Measurements from ENCODE around the gene DHRS2.
"Not testable (repeated sequence)": the region's sequence is repeated elsewhere in the genome, so short reads cannot be mapped to it uniquely, and the experiment has no call there.

Gene DHRS2

DNA sequence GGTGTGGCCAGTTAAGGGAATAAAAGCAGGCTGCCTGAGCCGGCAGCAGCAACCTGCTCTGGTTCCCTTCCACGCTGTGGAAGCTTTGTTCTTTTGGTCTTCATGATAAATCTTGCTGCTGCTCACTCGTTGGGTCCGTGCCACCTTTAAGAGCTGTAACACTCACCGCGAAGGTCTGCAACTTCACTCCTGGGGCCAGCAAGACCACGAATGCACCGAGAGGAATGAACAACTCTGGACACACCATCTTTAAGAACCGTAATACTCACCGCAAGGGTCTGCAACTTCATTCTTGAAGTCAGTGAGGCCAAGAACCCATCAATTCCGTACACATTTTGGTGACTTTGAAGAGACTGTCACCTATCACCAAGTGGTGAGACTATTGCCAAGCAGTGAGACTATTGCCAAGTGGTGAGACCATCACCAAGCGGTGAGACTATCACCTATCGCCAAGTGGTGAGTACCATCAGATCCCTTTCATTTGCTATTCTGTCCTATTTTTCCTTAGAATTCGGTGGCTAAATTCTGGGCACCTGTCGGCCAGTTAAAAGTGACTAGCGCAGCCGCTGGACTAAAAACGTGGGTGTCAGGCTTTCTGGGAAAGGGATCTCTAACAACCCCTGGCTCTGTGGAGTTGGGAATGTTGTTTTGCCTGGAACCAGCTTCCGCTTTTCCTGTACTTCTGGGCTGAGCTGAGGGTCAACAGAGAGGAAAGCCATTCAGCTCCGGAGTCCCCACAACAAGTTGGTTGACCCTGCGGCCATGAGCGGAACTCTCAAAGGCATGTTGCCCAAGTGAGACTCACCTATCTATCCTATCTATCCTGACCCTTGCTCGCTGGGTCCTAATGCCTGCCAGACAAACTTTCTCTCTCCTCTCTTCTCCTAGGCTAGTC lies at the start of gene DHRS2:
TSS of gene DHRS2 (plus strand) at position 48 of the 895 bp plus-strand sequence. CDS start 2,501 bp downstream, outside the sequence.
- DNase-seq = no peak

- DNase-seq = peak; percentile 89
These were observed 47.1 kb upstream of the DHRS2 start for GRCh38 chr14:23588884-23589598.

GRCh38 chr14:23589606-23590005 lies 46.6 kb upstream of the DHRS2 start:
- DNase-seq = no peak

- DNase-seq = no peak
These were observed 46.0 kb upstream of the DHRS2 start for GRCh38 chr14:23590198-23590597.

GRCh38 chr14:23594191-23594590 lies 42.0 kb upstream of the DHRS2 start:
- not testable (repeated sequence) for DNase-seq

DNA sequence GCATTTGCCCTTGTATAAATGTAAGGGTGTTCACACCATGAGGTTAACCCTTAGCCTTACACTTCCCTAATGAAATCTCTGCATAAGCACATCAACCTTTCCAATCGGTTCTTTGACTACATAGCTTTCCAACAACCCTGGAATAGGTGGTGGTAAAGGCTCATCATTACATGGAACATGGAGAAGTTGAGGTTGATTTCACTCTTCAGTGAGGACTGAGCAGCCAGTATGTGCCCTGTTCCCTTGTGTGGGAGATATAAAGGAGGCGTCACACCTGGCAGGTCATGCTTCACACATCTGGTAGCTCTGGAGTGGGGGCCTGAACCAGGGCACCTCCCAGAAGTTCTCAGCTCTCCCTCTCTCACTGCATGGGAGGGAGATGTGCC lies 35.8 kb upstream of the DHRS2 start:
- no peak for DNase-seq

DNA sequence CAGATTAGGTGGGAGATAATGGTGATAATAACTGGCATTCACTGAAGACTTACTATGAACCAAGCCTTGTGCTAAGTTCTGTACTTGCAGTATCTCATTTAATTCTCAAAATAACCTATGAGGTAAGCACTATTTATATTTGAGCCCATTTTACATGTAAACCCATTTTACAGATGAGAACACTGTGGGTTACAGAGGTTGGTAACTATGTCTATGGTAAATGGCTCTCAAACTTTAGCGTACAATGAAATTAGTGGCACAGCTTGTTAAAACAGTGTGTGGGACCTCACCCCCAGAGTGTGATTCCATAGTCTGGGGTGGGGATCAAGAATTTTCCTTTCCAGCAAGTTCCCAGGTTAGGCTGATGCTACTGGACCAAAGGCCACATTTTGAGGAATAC lies 35.4 kb upstream of the DHRS2 start:
- DNase-seq = no peak

DNA sequence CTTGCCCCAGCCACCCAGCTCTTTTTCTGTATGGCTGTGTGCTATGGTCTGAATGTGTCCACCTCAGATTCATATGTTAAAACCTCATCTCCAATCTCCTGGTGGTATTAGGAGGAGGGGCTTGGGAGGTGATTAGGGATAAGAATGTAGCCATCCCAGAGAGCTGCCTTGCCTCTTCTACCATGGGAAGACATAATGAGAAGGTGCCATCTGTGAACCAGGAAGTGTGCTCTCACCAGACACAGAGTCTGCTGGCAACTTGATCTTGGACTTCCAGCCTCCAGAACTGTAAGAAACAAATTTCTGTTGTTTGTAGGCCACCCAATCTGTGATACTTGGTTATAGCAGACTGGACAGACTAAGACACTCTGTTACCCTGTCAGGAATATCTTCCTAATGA lies 34.7 kb upstream of the DHRS2 start:
- no peak for DNase-seq

- no peak for DNase-seq
These were observed 34.4 kb upstream of the DHRS2 start for GRCh38 chr14:23601845-23602180.

DNA sequence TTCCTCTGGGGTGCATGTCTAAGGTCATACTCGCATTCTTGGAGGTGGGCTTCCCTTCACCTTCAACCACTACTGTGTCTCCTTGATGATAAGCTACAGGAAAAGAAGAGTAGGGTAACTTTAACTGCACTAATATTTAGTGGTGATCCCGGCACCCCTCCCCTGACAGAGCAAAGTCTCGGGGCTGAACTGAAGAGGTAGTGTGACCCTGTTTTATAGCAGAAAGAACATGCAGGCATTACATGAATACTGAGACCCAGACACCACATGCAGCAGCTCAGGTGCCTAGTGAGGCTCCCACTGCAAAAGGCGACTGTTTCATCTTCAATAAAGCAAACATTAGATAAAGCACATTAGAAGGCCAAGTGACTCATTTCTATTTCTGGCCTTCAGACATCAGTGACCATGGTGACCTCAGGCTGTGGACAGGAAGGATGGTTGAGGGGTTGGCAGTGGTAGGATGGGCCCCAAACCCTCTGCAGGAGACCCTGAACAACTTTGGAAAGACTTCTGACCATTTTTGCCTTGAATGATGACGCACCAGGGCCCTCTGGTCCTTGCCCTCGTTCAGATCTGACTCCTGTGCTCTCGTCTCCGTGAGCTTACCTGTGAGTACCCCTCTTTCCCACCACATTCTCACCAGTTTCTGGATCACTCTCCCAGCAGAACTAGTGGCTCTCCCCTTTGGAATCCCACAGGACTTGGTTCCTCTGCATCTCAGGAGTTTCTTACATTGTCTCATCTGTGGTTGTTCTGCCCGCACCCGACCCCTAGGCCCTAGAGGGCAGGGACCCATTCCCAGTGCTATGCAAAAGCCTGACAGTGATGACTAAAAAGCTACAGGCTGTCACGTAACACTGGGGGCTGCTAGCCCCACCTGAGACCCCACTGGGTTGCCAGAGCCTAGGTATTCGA lies 33.7 kb upstream of the DHRS2 start:
- no peak for DNase-seq

- DNase-seq = no peak
These were observed 33.1 kb upstream of the DHRS2 start for GRCh38 chr14:23603103-23603502.

DNA sequence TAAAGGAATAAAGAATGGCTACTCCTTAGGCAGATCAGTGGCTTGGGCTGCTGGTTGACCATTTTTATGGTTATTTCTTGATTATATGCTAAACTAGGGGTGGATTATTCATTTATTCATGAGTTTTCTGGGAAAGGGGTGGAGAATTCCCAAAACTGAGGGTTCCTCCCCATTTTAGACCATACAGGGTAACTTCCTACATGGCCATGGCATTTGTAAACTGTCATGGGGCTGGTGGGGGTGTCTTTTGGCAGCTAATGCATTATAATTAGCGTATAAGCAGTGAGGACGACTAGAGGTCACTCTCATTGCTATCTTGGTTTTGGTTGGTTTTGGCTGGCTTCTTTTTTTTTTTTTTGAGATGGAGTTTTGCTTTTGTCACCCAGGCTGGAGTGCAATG lies 32.0 kb upstream of the DHRS2 start:
- DNase-seq = no peak

DNA sequence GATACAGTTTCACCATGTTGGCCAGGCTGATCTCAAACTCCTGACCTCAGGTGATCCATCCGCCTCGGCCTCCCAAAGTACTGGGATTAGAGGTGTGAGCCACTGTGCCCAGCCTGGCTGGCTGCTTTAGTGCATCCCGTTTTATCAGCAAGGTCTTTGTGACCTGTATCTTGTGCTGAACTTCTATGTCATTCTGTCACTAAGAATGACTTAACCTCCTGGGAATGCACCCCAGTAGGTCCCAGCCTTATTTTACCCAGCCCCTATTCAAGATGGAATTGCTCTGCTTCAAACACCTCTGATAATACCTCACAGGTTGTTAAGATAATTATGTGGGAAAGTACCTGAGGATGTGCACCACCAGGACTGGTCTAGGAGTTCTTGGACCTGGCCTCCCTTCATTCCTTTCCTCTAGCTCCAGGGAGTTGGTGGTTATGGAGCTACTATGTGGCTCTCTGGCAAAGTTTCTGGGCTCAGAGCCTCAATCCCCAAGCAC lies 31.4 kb upstream of the DHRS2 start:
- no peak for DNase-seq

GRCh38 chr14:23605931-23606585 lies 30.1 kb upstream of the DHRS2 start:
- no peak for DNase-seq

- DNase-seq = no peak
These were observed 27.7 kb upstream of the DHRS2 start for GRCh38 chr14:23608454-23608853.

GRCh38 chr14:23609001-23609400 lies 27.2 kb upstream of the DHRS2 start:
- no peak for DNase-seq

DNA sequence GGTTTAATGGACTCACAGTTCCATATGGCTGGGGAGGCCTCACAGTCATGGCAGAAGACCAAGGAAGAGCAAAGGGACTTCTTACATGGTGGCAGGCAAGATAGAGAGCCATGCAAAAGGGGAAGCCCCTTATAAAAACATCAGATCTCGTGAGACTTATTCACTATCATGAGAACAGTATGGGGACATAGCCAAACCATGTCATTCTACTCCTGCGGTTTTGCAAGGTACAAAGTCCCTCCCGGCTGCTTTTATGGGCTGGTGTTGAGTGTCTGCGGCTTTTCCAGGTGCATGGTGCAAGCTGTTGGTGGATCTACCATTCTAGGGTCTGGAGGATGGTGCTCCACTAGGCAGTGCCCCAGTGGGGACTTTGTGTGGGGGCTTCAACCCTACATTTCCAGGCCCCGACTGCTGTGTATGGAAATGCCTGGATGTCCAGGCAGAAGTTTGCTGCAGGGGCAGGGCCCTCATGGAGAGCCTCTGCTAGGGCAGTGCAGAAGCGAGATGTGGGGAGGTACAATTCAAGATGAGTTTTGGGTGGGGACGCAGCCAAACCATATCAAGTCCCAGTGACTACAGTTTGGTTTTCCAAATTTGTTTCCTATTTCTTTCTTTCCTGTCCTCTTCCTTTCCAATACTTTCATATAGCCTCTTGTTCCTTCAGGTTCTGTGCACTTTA lies 26.6 kb upstream of the DHRS2 start:
- DNase-seq = not testable (repeated sequence)

DNA sequence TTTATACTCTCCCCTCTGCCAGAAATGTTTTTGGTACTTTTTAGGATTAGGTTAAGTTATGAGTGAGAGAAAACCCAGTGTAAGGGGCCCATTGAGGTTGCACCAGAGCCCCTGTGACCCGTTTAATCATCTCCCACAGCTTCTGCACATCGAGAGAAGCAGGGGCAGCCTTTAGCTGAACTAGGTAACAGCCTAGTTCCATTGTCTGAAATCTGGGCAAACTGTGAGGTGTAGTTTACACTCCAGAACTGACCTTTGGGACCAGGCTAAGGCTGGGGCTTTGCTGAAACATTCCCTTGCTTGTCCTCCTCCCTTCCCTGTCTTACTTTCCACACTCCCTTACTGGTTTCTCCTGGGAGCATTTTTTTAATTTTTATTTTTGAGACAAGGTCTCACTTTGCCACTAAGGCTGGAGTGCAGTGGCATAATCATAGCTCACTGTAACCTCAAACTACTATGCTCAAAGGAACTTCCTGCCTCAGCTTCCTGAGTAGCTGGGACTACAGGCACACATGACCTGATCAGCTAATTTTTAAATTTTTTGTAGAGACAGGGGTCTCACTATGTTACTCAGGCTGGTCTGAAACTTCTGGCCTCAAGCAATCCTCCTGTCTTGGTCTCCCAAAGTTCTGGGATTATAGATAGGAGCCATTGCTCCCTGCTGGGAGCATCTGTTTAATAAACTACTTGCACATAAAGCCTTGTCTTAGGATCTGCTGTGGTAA lies 25.9 kb upstream of the DHRS2 start:
- no peak for DNase-seq

DNA sequence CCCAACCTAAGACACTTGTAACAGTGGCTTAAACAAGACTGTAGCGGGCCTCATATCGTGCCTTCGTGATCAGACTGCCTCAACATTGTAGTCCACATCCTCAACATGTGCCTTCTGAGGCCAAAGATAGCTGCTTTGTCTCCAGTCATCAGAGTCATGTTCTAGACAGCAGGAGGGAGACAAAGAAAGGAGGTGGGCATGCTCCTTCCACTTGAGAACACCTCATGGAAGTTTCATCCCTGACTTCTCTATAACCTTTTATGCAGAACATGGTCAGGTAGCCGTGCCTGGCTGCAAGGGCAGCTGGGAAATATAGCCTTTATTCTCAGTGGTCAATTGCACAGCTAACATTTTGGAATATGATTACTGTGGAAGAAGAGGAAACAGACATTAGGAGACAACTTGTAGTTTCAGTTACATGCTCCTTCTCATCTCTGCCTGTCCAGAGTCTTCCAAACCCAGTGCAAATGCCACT lies 25.3 kb upstream of the DHRS2 start:
- DNase-seq = no peak

DNA sequence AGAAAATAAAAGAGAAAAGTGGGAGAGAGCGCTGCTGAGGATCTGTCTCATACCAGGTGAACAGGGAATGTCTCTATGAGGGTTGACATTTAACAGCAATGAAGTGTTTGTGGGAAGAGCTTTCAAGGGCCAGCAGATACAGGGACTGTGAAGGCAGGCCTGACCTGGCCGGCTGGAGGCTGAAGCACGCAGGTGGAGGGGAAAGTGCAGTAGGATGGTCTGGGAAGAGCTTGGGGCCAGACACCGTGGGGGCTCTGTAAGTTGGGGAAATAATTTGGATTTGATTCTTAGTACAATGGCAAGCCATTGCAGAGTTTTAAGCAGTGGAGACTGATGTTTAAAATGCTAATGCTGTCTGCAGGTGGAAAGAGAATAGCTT lies 23.8 kb upstream of the DHRS2 start:
- DNase-seq = no peak

DNA sequence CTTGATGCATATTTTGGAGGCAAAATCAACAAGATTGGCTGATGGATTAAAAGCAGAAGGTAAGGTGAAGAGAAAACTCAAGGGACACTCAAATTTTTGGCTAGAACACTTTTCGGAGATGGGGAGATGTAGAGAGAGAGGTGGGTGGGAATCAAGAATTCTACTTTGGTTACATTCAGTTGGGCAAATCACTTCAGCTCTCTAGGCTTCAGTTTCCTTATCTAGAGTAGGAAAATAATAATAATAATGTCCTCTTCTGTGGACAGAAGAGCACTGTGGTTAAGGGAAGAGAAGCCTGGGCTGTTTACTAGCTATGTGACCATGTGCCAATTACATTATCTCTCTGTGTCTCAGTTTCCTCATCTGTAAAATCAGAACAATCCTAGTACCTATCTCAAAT lies 23.4 kb upstream of the DHRS2 start:
- DNase-seq = no peak

Measured in NCI-H1694 treated with DMSO at 0.1 percent for 48 hours (cell line).